UCSD-AML1 (cell line): Measurements from ENCODE around the gene KCNA10.

Experiments
- DNase-seq: peaks from one replicate; lab custom pipeline; 2025; ENCODE audit not compliant: unreplicated experiment; lab: John Stamatoyannopoulos, UW

Gene KCNA10

GRCh38 chr1:110519125-110519810, at the start of gene KCNA10:
Gene KCNA10 (minus strand): TSS chr1:110519175. CDS start chr1:110518787, 388 bp downstream.
- no peak for DNase-seq

DNA sequence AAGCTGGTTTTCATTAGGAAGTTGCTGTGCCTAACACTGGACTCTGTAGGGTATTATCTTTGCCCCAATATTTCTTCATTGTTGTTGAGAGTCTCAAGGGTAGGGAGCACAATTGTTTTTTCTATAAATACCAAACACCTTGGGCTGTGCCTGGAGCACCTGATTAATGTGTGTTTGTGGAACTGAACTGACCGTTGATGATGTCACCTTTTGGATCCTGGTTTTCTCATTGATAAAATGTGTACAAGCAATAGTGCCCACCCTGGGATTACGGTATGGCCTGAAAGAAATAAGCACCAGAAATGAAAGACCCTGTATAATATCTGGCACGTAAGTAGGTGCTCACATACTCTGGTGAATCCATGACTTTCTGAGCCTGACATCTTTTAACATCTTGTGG, 47.9 kb upstream of the KCNA10 start:
- DNase-seq: no peak

DNA sequence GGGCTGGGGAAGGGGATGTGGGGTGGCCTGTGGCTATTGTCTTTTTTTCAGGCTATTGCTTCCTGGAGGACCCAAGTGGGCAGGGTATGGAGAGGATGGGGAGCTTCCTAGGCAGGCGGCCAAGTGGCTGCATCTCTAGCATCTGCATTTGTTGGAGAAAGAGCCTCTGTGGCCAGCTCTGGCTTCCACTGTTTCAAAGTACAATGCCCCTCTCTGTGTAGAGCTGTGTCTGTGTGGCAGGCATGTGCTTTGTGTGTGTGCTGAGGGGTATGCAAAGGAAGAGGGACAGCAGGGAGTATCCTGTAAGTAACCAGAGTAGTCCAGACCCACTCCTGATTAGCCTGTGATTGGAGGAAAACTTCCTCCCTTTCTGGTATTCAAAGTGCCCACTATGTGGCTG, 46.6 kb upstream of the KCNA10 start:
- no peak for DNase-seq

DNA sequence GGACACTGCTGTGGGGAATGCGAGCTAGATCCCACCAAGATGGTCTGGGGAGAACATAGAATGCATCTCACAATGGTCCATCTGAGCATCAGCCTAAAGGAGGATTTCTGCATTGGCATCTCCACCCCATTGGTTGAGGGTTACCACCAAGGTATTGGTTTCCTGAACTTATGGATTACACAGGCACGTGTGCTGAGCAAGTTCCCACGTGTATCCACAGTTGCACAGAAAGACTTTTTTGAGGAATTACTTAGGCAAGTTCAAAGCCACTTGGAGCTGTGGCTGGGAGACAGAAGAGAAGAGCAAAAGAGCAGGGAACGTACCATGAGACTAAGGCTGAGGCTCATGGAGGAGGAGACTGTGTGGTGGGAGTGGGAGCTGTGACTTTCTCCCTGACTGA, 44.1 kb upstream of the KCNA10 start:
- DNase-seq: no peak

DNA sequence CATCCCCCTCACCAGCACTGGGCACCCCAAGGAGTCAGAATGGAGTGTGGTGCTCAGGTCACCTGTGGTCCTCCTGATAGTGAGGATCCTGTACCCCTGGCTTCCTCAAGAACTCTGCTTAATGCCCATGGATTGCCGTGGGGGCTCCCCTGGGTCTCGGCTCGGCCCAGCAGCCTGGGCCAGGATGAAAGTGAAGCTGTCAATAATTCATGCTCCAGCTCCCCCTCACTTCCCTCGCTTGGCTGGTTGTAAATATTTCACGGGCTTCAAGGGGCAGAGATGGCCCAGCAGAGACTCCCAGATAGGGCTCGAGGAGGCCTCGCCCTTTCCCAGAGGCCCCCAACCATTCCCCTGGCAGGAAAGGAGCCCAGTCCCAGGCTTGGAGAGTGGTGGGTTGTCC, 42.6 kb upstream of the KCNA10 start:
- no peak for DNase-seq

GRCh38 chr1:110559157-110559556, 40.2 kb upstream of the KCNA10 start:
- DNase-seq: no peak

DNA sequence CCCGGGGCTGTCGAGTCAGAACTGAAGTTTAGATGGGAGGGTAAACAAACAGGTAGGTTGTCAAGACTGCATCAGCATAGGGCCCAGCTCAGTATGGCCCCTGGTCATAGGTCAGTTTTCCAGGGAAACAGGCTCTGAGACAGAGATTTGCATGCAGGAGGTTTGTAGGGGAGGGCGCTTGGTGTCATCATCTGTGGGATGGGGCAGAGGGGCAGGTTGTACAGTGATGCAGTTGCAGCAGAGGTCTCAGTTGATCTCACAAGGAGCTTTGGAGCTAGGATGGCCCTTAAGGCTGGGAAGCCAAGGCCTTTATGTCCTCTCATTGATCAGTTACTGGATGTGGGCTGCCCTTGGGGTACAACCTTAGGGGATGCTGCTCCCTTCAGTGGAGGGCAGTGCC, 38.5 kb upstream of the KCNA10 start:
- no peak for DNase-seq

DNA sequence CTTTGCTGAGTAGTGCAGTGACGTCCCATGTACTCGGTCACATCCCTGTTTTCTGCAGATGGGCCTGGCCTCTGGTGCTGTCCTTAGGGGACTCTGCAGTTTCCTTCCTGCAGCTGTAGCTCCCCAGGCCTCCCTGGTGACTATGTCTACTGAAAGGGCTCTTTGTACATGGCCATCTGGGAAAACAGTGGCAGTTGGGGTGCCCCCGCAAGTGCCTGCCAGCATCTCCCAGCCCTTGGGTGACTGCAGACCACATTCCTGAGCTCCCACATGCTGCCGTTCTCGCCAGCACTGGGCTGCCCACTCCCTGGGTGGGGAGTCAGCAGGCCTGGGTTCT, 37.5 kb upstream of the KCNA10 start:
- no peak for DNase-seq

DNA sequence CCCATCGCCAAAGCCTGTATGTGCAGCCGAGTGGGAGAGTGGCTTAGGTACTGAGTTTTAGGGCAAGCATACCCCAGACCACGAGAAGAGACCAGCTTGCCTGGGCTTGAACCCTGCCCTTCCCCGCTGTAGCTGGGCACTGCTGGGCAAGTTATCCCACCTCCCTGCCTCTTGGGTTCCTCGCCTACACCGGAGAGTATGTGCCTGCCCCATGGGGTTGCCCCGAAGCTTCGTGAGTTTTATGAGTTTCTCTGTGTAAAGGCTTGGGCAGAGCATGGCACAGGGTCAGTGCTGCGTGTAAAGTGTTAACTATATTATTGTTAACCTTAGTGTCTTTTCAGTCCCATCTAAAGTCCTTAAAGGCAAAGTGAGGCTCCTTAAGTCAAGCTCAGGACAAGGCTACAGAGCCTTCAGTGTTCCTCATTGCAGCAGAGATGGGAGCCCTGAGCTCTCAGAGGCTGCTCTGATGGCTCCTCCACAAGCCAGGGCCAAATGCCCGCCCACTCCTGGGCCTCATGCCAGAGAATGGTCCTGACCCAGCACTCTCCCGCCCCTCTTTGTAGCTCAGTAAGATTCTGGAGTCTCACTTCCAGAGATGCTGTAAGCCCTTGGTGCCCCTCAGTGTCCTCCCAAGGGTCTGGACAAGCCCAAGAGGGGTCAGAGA, 37.0 kb upstream of the KCNA10 start:
- no peak for DNase-seq

DNA sequence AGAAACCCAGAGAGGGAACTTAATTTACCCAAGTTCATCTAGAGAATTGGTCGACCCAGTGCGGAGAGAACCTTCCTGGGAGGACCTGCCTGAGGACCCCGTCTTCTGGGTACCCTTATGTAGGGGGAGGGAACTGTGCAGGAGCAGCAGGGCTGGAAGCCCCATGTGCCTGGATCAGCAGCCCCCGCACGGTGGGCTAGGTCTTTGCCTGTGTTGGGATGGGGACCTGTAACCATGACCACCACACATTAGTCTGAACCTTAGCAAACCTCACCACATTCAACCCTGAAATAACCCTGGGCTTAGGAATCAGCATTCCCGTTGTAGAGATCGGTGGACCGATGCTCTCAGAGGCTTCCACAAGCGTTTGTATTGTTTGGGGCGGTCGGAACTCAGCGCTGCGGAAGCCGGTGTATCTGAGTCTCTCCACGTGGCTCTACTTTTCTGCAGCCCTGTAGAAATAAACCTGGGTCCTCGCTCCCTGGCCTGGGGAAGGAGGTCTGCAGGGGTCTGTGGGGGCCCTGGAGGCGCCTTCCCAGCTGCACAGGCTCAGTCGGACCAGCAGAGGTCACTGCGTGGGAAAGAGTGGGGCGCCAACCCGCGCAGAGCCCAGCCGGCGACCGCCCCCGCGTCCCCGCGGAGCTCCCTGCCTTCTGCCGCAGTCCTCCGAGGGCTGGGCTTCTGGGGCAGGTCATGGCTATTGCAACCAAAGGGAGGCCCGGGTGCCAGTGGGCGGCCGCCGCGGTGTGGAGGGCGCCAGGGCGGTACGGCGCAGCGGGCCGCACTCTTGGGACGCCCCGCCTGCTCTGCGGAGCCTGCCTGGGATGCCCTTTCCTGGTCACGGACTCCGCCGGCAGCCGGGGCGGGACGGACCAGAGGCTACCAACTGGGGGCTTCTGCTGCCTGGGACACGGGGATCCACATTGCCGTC, 36.2 kb upstream of the KCNA10 start:
- DNase-seq: no peak

DNA sequence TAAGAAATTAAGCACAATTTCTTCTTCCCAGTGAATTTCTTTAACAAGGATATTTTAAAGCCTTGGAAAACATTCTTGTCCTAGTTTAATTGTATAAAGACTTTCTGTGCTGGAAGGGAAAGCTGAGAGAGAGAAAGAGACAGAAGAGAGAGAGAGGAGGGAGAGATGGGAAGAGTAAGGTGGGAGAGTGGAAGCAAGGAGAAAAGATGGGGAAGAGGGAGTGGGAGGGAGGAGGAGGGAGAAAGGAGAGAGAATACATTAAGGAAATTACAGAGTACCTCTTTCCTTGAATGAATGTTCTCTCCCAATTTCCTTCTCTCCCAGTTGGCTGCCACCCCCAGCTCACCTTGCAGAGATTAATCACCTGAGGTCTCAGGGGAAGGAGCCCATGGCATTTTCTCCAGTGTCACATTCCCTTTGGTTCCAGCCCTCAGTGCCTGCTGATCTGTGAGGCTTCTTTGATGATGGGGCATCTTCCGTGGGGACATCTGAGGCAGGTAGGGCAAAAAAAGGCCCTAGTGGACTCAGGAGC, 32.4 kb upstream of the KCNA10 start:
- no peak for DNase-seq

DNA sequence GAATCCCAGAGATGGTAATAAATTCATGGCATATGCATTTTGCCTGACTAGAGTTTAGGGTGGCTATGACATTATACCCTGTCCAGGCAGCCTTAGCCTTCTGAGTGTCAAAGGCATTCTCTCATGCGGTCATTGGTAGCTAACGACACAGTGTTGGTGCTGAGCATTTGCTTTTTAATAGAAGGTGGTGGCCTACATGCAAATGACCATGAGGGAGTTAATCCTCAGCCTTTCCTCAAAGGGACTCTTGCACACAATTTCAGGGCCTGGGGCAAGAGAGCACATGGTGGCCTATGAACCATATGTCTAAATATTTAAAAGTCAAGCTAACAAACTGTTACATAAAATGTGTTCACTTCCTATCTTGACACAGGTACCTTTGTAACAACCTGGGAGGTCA, 30.9 kb upstream of the KCNA10 start:
- DNase-seq: no peak

DNA sequence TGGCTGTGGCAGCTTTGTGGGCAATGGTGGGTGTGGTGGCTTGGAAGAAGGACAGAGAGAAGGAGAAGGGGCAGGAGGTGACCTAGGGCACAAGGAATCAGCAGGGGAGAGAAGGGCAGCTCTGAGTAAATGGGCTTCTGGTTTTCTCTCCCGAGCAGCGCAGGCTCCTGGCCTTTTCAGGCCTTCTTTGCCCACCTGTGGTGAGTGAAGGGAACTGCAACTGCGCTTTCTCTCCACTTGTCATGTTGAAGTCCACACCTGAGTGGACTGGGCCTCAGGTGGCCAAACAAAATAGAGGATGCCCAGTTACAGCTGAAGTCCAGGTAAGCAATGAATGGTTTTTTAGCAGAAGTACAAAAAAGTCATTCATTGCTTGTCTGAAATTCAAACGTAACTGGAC, 29.4 kb upstream of the KCNA10 start:
- DNase-seq: no peak

DNA sequence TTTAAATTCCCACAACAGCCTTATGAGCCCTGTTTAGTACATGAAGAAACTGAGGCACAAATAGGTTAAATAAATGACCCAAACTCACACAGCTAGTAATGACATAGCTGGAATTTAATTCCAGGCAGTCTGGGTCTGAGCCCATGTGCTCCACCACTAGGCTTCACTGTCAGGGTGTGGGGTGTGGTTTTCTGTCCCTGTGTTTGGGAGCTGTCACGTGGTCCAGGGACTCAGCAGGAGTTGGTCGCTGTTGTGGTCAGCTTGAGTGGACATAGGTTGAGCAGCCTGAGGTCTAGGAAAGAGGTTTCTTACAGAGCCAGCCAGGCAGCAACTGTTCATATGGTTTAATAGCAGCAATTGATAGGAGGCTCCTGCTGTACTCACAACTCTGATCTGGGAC, 28.0 kb upstream of the KCNA10 start:
- DNase-seq: no peak

- DNase-seq: no peak
Observed at GRCh38 chr1:110545492-110545891, 26.5 kb upstream of the KCNA10 start.

- no peak for DNase-seq
Observed at GRCh38 chr1:110544753-110545152, 25.8 kb upstream of the KCNA10 start.

GRCh38 chr1:110542725-110543124, 23.8 kb upstream of the KCNA10 start:
- DNase-seq: no peak

DNA sequence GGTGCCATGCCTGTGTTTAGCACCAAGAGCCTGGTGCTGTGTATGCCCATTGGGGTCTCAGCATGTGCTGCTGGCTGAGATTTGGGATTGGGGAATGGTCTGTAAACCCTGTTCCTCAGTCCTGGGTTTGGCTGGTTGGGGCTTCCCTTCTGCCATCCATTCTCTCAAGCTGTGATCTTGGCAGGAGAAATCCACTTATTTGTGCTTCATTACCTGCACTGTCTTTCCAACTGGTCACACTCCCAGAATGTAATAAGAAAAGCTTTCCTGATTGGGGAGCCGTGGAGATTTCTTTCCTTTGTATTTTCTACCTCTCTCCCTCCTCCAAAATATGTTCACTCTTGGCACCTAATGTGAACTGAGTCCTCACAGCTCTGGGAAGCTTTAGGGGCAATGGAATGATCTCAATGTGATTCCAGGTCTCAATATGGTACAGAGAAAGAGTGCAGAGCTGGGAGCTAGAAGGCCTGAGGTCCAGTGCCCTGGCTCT, 23.0 kb upstream of the KCNA10 start:
- no peak for DNase-seq

DNA sequence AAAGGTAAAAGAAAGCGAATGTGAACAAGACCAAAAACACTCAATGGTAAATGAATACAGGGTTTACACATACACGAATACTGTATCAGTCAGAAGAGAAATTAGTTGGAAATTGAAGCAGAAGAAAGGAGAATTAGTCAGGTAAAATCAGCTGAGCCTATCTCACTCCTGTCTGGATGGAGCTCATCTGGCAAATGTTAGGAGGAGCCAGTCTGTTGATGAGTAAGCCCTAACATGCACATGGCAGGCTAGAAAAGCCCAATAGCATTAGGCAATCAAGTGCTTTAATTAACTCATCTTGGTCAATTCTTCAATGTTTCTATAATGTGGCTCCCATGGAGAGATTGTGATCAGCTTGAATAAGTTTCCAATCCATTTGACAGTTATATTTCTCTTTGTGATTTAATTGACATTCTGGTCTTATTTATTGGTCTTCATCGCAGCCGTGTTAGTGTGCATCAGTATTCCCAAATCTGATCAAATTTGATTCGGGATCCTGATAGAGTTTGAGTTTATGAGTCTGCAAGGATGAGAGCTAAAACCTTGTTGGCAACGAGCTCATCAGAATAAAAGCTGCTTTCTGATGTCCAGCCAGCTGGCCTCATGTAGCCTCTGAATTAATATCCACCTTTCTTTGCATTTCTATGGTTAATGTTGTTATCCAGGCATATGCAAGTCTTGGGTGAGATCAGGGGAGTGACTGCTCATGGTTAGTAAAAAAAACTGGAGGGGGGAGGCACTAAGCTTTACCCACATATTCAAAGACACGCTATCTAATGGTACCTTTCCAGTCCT, 22.1 kb upstream of the KCNA10 start:
- no peak for DNase-seq

DNA sequence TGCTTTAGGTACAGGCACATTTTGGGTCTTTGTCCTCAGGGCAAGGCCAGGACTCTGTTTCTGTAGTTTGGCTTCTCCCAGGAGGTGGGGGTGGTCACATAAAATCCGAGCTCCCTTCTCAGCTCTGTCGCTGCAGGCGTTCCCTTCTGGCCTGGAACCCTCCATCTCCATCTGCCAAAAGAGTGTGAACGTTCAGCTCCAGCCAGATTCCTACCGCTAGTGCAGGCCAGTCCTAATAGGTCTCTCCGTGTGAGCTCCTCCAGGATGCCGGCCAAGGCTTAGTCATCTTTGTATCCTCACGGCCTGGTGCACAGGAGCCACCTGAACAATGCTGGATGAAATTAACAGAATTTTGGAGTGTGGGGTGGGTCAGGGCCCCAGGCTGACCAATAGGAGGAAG, 19.9 kb upstream of the KCNA10 start:
- no peak for DNase-seq

GRCh38 chr1:110538075-110538474, 19.1 kb upstream of the KCNA10 start:
- no peak for DNase-seq
